GM19438 (cell line): Measurements from ENCODE around the gene R3HDM4.

Experiments
- ATAC-seq: cut with Tn5 transposase; IDR thresholded peaks from one replicate; pipeline ENCODE4 v1.9.1; 2021; ENCODE audit warnings: low read depth; ENCODE audit not compliant: unreplicated experiment

R3HDM4 gene

GRCh38 chr19:947707-948539, 34.9 kb upstream of the R3HDM4 start:
- ATAC-seq: peak; percentile 56

- ATAC-seq: peak; percentile 17
Observed at GRCh38 chr19:947090-947706, 34.2 kb upstream of the R3HDM4 start.

- no peak for ATAC-seq
Observed at GRCh38 chr19:945401-946252, 32.6 kb upstream of the R3HDM4 start.

GRCh38 chr19:944663-945241, 31.7 kb upstream of the R3HDM4 start:
- ATAC-seq: no peak

GRCh38 chr19:944171-944567, 31.1 kb upstream of the R3HDM4 start:
- ATAC-seq: no peak

- no peak for ATAC-seq
Observed at GRCh38 chr19:943551-944170, 30.6 kb upstream of the R3HDM4 start.

GRCh38 chr19:942133-942645, 29.2 kb upstream of the R3HDM4 start:
- ATAC-seq: no peak

- ATAC-seq: no peak
Observed at GRCh38 chr19:941292-942132, 28.5 kb upstream of the R3HDM4 start.

GRCh38 chr19:940591-941291, 27.7 kb upstream of the R3HDM4 start:
- no peak for ATAC-seq

GRCh38 chr19:939922-940321, 26.9 kb upstream of the R3HDM4 start:
- no peak for ATAC-seq

- no peak for ATAC-seq
Observed at GRCh38 chr19:939439-939838, 26.4 kb upstream of the R3HDM4 start.

GRCh38 chr19:938233-938923, 25.4 kb upstream of the R3HDM4 start:
- ATAC-seq: no peak

GRCh38 chr19:937259-937694, 24.3 kb upstream of the R3HDM4 start:
- no peak for ATAC-seq

GRCh38 chr19:936175-936546, 23.1 kb upstream of the R3HDM4 start:
- ATAC-seq: no peak

GRCh38 chr19:934865-935479, 22.0 kb upstream of the R3HDM4 start:
- no peak for ATAC-seq

GRCh38 chr19:934197-934840, 21.3 kb upstream of the R3HDM4 start:
- ATAC-seq: no peak

- no peak for ATAC-seq
Observed at GRCh38 chr19:933553-933882, 20.5 kb upstream of the R3HDM4 start.
